Measurements from ENCODE around the gene AUP1.

DNA sequence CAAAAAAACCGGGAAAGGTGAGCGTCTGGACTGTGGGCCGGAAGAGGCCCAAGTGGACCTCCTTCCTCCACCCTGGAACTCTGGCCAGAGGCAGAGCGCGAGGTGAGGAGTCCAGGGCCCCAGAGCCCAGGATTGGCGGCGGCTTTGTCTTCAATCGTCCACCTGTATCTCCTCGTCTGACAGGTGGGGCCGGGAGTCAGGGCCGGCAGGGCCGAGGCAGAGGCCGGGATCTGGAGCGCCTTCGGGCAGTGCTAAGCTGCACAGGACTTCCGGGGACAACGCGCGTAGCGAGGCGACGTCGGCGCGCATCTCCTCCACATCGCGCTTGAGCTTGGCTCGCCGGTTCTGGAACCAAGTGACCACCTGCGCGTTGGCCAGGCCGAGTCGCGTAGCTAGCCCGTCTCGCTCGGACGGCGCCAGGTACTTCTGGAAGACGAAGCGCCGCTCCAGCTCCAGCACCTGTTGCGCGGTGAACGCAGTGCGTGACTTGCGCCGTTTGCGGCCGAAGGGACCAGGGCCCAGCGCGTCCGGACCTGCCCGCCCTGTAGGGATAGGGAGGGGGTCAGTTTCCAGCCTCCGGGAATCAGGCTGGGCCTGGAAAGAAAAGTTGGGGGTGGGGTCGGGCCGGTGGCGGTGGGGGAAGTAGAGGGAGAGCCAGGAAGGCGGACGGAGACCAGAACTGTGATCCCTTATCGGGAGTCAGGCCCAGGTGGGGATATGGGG is 31.6 kb downstream of the AUP1 start:
- TF ChIP-seq ZNF583 (CRISPR knock-in tag; IDR thresholded peaks at IDR 0.05): no peak
- TF ChIP-seq ZNF274 (IDR thresholded peaks at IDR 0.05; ENCODE audit: borderline replicate concordance, low read depth, low read length): no peak
- TF ChIP-seq MCM2 (IDR thresholded peaks at IDR 0.05; ENCODE audit: low read depth): no peak
- TF ChIP-seq, protein P1, sequence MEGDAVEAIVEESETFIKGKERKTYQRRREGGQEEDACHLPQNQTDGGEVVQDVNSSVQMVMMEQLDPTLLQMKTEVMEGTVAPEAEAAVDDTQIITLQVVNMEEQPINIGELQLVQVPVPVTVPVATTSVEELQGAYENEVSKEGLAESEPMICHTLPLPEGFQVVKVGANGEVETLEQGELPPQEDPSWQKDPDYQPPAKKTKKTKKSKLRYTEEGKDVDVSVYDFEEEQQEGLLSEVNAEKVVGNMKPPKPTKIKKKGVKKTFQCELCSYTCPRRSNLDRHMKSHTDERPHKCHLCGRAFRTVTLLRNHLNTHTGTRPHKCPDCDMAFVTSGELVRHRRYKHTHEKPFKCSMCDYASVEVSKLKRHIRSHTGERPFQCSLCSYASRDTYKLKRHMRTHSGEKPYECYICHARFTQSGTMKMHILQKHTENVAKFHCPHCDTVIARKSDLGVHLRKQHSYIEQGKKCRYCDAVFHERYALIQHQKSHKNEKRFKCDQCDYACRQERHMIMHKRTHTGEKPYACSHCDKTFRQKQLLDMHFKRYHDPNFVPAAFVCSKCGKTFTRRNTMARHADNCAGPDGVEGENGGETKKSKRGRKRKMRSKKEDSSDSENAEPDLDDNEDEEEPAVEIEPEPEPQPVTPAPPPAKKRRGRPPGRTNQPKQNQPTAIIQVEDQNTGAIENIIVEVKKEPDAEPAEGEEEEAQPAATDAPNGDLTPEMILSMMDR (IDR thresholded peaks at IDR 0.05 in 2 of 3, conservative IDR thresholded peaks at IDR 0.05 in 1 of 3; ENCODE audit: insufficient read depth in 2 of 3, low read depth in 1 of 3, low read length in 3 of 3): no peak
- no peak for TF ChIP-seq TAF7 (tag; IDR thresholded peaks at IDR 0.05)
- TF ChIP-seq, protein P2, sequence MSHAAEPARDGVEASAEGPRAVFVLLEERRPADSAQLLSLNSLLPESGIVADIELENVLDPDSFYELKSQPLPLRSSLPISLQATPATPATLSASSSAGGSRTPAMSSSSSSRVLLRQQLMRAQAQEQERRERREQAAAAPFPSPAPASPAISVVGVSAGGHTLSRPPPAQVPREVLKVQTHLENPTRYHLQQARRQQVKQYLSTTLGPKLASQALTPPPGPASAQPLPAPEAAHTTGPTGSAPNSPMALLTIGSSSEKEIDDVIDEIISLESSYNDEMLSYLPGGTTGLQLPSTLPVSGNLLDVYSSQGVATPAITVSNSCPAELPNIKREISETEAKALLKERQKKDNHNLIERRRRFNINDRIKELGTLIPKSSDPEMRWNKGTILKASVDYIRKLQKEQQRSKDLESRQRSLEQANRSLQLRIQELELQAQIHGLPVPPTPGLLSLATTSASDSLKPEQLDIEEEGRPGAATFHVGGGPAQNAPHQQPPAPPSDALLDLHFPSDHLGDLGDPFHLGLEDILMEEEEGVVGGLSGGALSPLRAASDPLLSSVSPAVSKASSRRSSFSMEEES (CRISPR knock-in tag; IDR thresholded peaks at IDR 0.05): no peak
- TF ChIP-seq, protein P3, sequence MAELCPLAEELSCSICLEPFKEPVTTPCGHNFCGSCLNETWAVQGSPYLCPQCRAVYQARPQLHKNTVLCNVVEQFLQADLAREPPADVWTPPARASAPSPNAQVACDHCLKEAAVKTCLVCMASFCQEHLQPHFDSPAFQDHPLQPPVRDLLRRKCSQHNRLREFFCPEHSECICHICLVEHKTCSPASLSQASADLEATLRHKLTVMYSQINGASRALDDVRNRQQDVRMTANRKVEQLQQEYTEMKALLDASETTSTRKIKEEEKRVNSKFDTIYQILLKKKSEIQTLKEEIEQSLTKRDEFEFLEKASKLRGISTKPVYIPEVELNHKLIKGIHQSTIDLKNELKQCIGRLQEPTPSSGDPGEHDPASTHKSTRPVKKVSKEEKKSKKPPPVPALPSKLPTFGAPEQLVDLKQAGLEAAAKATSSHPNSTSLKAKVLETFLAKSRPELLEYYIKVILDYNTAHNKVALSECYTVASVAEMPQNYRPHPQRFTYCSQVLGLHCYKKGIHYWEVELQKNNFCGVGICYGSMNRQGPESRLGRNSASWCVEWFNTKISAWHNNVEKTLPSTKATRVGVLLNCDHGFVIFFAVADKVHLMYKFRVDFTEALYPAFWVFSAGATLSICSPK (IDR thresholded peaks at IDR 0.05; ENCODE audit: borderline replicate concordance): no peak
- no peak for TF ChIP-seq ZNF143 (CRISPR knock-in tag; IDR thresholded peaks at IDR 0.05)
- TF ChIP-seq, protein P4, sequence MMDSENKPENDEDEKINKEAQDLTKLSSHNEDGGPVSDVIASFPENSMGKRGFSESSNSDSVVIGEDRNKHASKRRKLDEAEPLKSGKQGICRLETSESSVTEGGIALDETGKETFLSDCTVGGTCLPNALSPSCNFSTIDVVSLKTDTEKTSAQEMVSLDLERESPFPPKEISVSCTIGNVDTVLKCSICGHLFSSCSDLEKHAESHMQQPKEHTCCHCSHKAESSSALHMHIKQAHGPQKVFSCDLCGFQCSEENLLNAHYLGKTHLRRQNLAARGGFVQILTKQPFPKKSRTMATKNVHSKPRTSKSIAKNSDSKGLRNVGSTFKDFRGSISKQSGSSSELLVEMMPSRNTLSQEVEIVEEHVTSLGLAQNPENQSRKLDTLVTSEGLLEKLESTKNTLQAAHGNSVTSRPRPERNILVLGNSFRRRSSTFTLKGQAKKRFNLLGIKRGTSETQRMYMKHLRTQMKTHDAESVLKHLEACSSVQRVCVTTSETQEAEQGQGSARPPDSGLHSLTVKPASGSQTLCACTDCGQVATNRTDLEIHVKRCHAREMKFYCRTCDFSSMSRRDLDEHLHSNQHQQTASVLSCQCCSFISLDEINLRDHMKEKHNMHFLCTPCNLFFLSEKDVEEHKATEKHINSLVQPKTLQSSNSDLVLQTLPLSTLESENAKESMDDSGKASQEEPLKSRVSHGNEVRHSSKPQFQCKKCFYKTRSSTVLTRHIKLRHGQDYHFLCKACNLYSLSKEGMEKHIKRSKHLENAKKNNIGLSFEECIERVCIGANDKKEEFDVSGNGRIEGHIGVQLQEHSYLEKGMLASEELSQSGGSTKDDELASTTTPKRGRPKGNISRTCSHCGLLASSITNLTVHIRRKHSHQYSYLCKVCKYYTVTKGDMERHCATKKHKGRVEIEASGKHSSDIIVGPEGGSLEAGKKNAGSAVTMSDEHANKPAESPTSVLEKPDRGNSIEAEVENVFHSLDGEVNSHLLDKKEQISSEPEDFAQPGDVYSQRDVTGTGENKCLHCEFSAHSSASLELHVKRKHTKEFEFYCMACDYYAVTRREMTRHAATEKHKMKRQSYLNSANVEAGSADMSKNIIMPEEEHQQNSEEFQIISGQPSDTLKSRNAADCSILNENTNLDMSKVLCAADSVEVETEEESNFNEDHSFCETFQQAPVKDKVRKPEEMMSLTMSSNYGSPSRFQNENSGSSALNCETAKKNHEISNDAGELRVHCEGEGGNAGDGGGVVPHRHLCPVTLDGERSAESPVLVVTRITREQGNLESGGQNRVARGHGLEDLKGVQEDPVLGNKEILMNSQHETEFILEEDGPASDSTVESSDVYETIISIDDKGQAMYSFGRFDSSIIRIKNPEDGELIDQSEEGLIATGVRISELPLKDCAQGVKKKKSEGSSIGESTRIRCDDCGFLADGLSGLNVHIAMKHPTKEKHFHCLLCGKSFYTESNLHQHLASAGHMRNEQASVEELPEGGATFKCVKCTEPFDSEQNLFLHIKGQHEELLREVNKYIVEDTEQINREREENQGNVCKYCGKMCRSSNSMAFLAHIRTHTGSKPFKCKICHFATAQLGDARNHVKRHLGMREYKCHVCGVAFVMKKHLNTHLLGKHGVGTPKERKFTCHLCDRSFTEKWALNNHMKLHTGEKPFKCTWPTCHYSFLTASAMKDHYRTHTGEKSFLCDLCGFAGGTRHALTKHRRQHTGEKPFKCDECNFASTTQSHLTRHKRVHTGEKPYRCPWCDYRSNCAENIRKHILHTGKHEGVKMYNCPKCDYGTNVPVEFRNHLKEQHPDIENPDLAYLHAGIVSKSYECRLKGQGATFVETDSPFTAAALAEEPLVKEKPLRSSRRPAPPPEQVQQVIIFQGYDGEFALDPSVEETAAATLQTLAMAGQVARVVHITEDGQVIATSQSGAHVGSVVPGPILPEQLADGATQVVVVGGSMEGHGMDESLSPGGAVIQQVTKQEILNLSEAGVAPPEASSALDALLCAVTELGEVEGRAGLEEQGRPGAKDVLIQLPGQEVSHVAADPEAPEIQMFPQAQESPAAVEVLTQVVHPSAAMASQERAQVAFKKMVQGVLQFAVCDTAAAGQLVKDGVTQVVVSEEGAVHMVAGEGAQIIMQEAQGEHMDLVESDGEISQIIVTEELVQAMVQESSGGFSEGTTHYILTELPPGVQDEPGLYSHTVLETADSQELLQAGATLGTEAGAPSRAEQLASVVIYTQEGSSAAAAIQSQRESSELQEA (IDR thresholded peaks at IDR 0.05; ENCODE audit: low read depth): no peak
- TF ChIP-seq ZBTB8A (IDR thresholded peaks at IDR 0.05; ENCODE audit: partially characterized antibody): no peak
- TF ChIP-seq POLR2AphosphoS5 (IDR thresholded peaks at IDR 0.05; ENCODE audit: control insufficient read depth, insufficient read depth, low read depth, low read length): no peak

Measured in K562 (cell line).